K562 (cell line): ENCODE data around the gene TRAPPC5. TPM values are rescaled to one million over a fixed set of nuclear protein-coding genes. Genes with fewer than 3 reads are reported as not detected.

Experiments used
- ETS2 ChIP-seq: IDR thresholded peaks from 2 replicates; pipeline ENCODE4 v1.6.1; 2016; ENCODE audit warnings: borderline replicate concordance, missing genetic modification characterization, mild to moderate bottlenecking, moderate library complexity, missing compliant biosample characterization; ENCODE audit not compliant: poor library complexity, severe bottlenecking
- GABPB2 ChIP-seq: fragments of 250-450 bp; sonication (Bioruptor Pico); conservative IDR thresholded peaks from 2 replicates; pipeline ENCODE4 v1.5.1; 2021; ENCODE audit warnings: mild to moderate bottlenecking
- GTF2E2 ChIP-seq: fragments of 200-800 bp; sonication (Bioruptor generic); IDR thresholded peaks from 2 replicates; pipeline ENCODE4 v1.6.1; 2016; ENCODE audit warnings: missing genetic modification characterization, missing compliant biosample characterization
- HNRNPL ChIP-seq: fragments of 200-400 bp; formaldehyde crosslinking; IDR thresholded peaks from 2 replicates; pipeline ENCODE4 v1.6.1; 2017; ENCODE audit warnings: low read depth, mild to moderate bottlenecking, low read length
- HNRNPLL ChIP-seq: fragments of 200-400 bp; formaldehyde crosslinking; IDR thresholded peaks from 2 replicates; pipeline ENCODE4 v1.6.1; 2017; ENCODE audit warnings: low read length, low read depth, mild to moderate bottlenecking; ENCODE audit not compliant: poor library complexity, severe bottlenecking
- LARP7 ChIP-seq: fragments of 450-650 bp; IDR thresholded peaks from 2 replicates; pipeline ENCODE4 v1.6.1; 2016
- LEF1 ChIP-seq: fragments of 450-650 bp; IDR thresholded peaks from 2 replicates; pipeline ENCODE4 v1.6.1; 2016; ENCODE audit warnings: mild to moderate bottlenecking
- MCM2 ChIP-seq: fragments of 450-650 bp; IDR thresholded peaks from 2 replicates; pipeline ENCODE4 v1.6.1; 2017; ENCODE audit warnings: low read depth, mild to moderate bottlenecking
- NFRKB ChIP-seq: fragments of 450-650 bp; IDR thresholded peaks from 2 replicates; pipeline ENCODE4 v1.6.1; 2016; ENCODE audit warnings: low read depth
- POU5F1 ChIP-seq: fragments of 150-350 bp; IDR thresholded peaks from 2 replicates; pipeline ENCODE4 v1.6.1; 2014; ENCODE audit warnings: borderline replicate concordance, low read length, low read depth, mild to moderate bottlenecking; ENCODE audit not compliant: partially characterized antibody
- PTBP1 ChIP-seq: fragments of 200-400 bp; formaldehyde crosslinking; IDR thresholded peaks from 2 replicates; pipeline ENCODE4 v1.6.1; 2017; ENCODE audit warnings: low read depth, low read length
- RBM25 ChIP-seq: fragments of 200-400 bp; formaldehyde crosslinking; IDR thresholded peaks from 2 replicates; pipeline ENCODE4 v1.6.1; 2018; ENCODE audit warnings: low read length, low read depth, moderate library complexity; ENCODE audit not compliant: severe bottlenecking
- SMARCE1 ChIP-seq: fragments of 450-650 bp; IDR thresholded peaks from 2 replicates; pipeline ENCODE4 v1.7.1; 2016; ENCODE audit warnings: mild to moderate bottlenecking
- SP1 ChIP-seq: sonication (generic); formaldehyde crosslinking; IDR thresholded peaks from 2 replicates; pipeline ENCODE4 v1.8.1; 2022; ENCODE audit warnings: mild to moderate bottlenecking, missing genetic modification reagents
- STAG1 ChIP-seq: sonication (generic); formaldehyde crosslinking; IDR thresholded peaks from 2 replicates; pipeline ENCODE4 v1.5.0; 2020; ENCODE audit warnings: missing genetic modification reagents, borderline replicate concordance
- TAF15 ChIP-seq: fragments of 200-400 bp; formaldehyde crosslinking; IDR thresholded peaks from 2 replicates; pipeline ENCODE4 v1.6.1; 2017; ENCODE audit warnings: mild to moderate bottlenecking, low read depth, low read length, moderate library complexity
- TRIM28 ChIP-seq: fragments of 450-650 bp; IDR thresholded peaks from 2 replicates; pipeline ENCODE4 v1.6.1; 2017
- ZC3H4 ChIP-seq: sonication (generic); formaldehyde crosslinking; IDR thresholded peaks from 2 replicates; pipeline ENCODE4 v1.9.0; 2021; ENCODE audit warnings: missing genetic modification reagents, borderline replicate concordance
- ZNF212 ChIP-seq: fragments of 450-650 bp; formaldehyde crosslinking; IDR thresholded peaks from 2 replicates; pipeline ENCODE4 v1.4.0; 2020; ENCODE audit warnings: mild to moderate bottlenecking
- ZNF24 ChIP-seq: fragments of 450-650 bp; IDR thresholded peaks from 2 replicates; pipeline ENCODE4 v1.6.1; 2016
- ZNF354B ChIP-seq: fragments of 250-450 bp; sonication (Bioruptor Pico); IDR thresholded peaks from 2 replicates; pipeline ENCODE4 v1.4.0; 2020
- ZNF696 ChIP-seq: fragments of 250-450 bp; sonication (Bioruptor Pico); conservative IDR thresholded peaks from 2 replicates; pipeline ENCODE4 v1.4.0; 2020; ENCODE audit warnings: mild to moderate bottlenecking, moderate library complexity
- ZNF764 ChIP-seq: fragments of 250-450 bp; sonication (Bioruptor Pico); IDR thresholded peaks from 2 replicates; pipeline ENCODE4 v1.4.0; 2020; ENCODE audit warnings: low read depth, mild to moderate bottlenecking, moderate library complexity
- ZZZ3 ChIP-seq: fragments of 450-650 bp; IDR thresholded peaks from 2 replicates; pipeline ENCODE4 v1.6.1; 2016; ENCODE audit warnings: antibody characterized with exemption, mild to moderate bottlenecking, moderate library complexity
- polyA plus RNA-seq, 8 experiments: library from polyadenylated mRNA; depleted of rRNA in 4 of 8; stranded (reverse) in 5 of 8; unstranded in 3 of 8; fragments of >200 nt; fragmentation: Nextera tagmentation in 2 of 8; fragmentation: Illumina TruSeq in 1 of 8; extraction: Ambion mirVana in 2 of 8; extraction: Trizol in 1 of 8; gene quantifications; 2 replicates each; pipeline versions ENCODE4 v1.2.1 to v1.2.3, GENCODE V29; 2011 to 2014; ENCODE audit warnings: inconsistent platforms in 1 of 8, missing spikeins in 1 of 8
- total RNA-seq, 7 experiments: library from RNA; depleted of rRNA in 6 of 7; stranded (reverse); fragments of >200 nt in 6 of 7; fragmentation: Illumina TruSeq in 2 of 7; extraction: Trizol in 2 of 7; gene quantifications; 2 replicates each; pipeline versions ENCODE4 v1.2.1 to v1.2.3, GENCODE V29; 2011 to 2021; ENCODE audit warnings: low replicate concordance in 1 of 7
- TF ChIP-seq, protein P1 (sequence below): IDR thresholded peaks from 3 replicates; pipeline ENCODE4 v1.6.1; 2011; ENCODE audit warnings: borderline replicate concordance, mild to moderate bottlenecking; ENCODE audit not compliant: insufficient read length, insufficient read depth
- TF ChIP-seq, protein P2 (sequence below), 2 experiments: fragments of 450-650 bp in 1 of 2; sonication (generic) in 1 of 2; formaldehyde crosslinking in 1 of 2; IDR thresholded peaks in 1 of 2; conservative IDR thresholded peaks in 1 of 2; 2 replicates each; pipeline versions ENCODE4 v1.6.1 to v1.8.1; 2016 to 2023; ENCODE audit warnings: mild to moderate bottlenecking in 2 of 2, moderate library complexity in 2 of 2, inconsistent platforms in 1 of 2, missing genetic modification reagents in 1 of 2
- TF ChIP-seq, protein P3 (sequence below): sonication (generic); formaldehyde crosslinking; IDR thresholded peaks from 2 replicates; pipeline ENCODE4 v1.8.1; 2023; ENCODE audit warnings: mild to moderate bottlenecking, missing genetic modification reagents

Gene TRAPPC5
- total and polyA plus RNA-seq, 9 of the 15 experiments (the other 6 are each of a cell fraction or from before 2014, with no cell fraction given) = 2.0 to 76.9 (median 29.3) TPM

DNA sequence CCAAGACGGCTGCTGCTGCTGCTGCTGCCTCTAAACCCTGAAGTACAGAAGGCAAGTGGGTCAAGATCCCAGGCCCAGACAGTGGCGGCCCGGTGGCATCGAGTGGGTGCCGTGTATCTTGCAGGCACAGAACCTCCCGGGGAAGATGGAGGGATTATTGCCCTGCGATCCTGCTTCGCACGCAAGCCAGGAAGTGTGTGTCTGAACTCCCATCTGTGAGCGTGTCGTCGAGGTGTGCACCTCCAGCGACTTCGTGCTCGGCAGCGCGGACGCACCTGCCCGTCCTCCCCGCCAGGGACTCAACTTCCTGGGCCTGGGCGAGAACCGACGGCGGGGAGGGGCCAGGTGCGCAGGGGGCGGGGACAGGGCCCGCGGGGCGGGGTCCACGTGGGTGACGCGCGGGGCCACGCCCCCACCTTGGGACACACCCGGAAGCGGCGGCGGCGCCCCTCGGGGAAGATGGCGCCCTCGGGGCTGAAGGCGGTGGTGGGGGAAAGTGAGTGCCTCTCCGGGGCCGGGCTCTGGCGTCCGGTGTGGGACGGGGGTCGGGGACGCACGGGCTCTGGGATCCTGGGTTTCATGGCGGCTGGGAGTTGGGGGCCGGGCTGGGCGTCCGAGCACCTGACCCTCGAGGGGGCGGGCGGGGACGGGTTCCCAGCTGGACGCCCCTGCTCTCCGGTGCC is 43.8 kb upstream of the TRAPPC5 start, which contains the start of gene STXBP2 (continued):
- TF ChIP-seq ZNF212 (CRISPR knock-in tag) = no peak
- TF ChIP-seq ZC3H4 (CRISPR knock-in tag) = no peak
- TF ChIP-seq NFRKB = no peak
- TF ChIP-seq, protein P1, sequence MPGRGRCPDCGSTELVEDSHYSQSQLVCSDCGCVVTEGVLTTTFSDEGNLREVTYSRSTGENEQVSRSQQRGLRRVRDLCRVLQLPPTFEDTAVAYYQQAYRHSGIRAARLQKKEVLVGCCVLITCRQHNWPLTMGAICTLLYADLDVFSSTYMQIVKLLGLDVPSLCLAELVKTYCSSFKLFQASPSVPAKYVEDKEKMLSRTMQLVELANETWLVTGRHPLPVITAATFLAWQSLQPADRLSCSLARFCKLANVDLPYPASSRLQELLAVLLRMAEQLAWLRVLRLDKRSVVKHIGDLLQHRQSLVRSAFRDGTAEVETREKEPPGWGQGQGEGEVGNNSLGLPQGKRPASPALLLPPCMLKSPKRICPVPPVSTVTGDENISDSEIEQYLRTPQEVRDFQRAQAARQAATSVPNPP = no peak
- TF ChIP-seq ZNF696 = no peak
- no peak; the same call in 1 of the 2 replicates for TF ChIP-seq STAG1
- TF ChIP-seq PTBP1 = no peak
- no peak for TF ChIP-seq GABPB2 (CRISPR knock-in tag)
- no peak for TF ChIP-seq ZNF354B (CRISPR knock-in tag)
- TF ChIP-seq SMARCE1 = no peak
- TF ChIP-seq, protein P2, sequence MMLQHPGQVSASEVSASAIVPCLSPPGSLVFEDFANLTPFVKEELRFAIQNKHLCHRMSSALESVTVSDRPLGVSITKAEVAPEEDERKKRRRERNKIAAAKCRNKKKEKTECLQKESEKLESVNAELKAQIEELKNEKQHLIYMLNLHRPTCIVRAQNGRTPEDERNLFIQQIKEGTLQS (IDR thresholded peaks at IDR 0.05) = no peak
- TF ChIP-seq, protein P2 (CRISPR knock-in tag; conservative IDR thresholded peaks at IDR 0.05) = no peak
- TF ChIP-seq MCM2 = no peak
- TF ChIP-seq LEF1 = no peak
- TF ChIP-seq SP1 (CRISPR knock-in tag) = peak; percentile 78
- no peak for TF ChIP-seq ZZZ3
- TF ChIP-seq RBM25 = no peak
- TF ChIP-seq ETS2 (tag) = no peak
- TF ChIP-seq POU5F1 = no peak
- no peak for TF ChIP-seq ZNF764 (CRISPR knock-in tag)
- TF ChIP-seq TAF15 = no peak
- 0 out of 2 replicates have a peak, but pooled peaks have one; percentile 83 for TF ChIP-seq GTF2E2
- TF ChIP-seq, protein P3, sequence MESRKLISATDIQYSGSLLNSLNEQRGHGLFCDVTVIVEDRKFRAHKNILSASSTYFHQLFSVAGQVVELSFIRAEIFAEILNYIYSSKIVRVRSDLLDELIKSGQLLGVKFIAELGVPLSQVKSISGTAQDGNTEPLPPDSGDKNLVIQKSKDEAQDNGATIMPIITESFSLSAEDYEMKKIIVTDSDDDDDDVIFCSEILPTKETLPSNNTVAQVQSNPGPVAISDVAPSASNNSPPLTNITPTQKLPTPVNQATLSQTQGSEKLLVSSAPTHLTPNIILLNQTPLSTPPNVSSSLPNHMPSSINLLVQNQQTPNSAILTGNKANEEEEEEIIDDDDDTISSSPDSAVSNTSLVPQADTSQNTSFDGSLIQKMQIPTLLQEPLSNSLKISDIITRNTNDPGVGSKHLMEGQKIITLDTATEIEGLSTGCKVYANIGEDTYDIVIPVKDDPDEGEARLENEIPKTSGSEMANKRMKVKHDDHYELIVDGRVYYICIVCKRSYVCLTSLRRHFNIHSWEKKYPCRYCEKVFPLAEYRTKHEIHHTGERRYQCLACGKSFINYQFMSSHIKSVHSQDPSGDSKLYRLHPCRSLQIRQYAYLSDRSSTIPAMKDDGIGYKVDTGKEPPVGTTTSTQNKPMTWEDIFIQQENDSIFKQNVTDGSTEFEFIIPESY (CRISPR knock-in tag) = no peak; the same call in 1 of the 2 replicates
- TF ChIP-seq TRIM28 = no peak
- no peak for TF ChIP-seq HNRNPL
- no peak for TF ChIP-seq ZNF24
- no peak for TF ChIP-seq HNRNPLL
- TF ChIP-seq LARP7 = no peak
